Lung (tissue), 12 donors: ENCODE measurements around the gene SESN1. TPM values are rescaled to one million over a fixed set of nuclear protein-coding genes. Genes with fewer than 3 reads are reported as not detected.

Experiments
- ATAC-seq: fragments of 200-7000 bp; cut with Tn5 transposase; one replicate; pipeline ENCODE4 v1.9.1; 2020; ENCODE audit warnings: moderate number of reproducible peaks; ENCODE audit not compliant: insufficient read depth, low FRiP score
- DNase-seq, 3 donors: peaks; one replicate each; pipeline ENCODE4 v3.0.0-alpha.2; 2013 to 2017
- H3K27ac ChIP-seq, 2 donors: one replicate each; pipeline ENCODE4 v1.5.1; 2013; ENCODE audit warnings: mild to moderate bottlenecking in 2 of 2, moderate library complexity in 2 of 2, control low read depth in 1 of 2, inconsistent platforms in 1 of 2, low read depth in 1 of 2, low read length in 1 of 2
- H3K27me3 ChIP-seq, 3 donors: one replicate each; pipeline ENCODE4 v1.5.1; 2013; ENCODE audit warnings: low read length in 2 of 3; ENCODE audit not compliant: control insufficient read depth in 3 of 3, insufficient read depth in 3 of 3
- H3K36me3 ChIP-seq, 4 donors: one replicate each; pipeline ENCODE4 v1.5.1; 2013; ENCODE audit warnings: low read length in 4 of 4, mild to moderate bottlenecking in 1 of 4, moderate library complexity in 1 of 4; ENCODE audit not compliant: control insufficient read depth in 4 of 4, insufficient read depth in 4 of 4
- H3K4me1 ChIP-seq, 5 donors: one replicate each; pipeline ENCODE4 v1.5.1; 2013; ENCODE audit warnings: low read length in 5 of 5, mild to moderate bottlenecking in 2 of 5, moderate library complexity in 1 of 5; ENCODE audit not compliant: control insufficient read depth in 5 of 5, insufficient read depth in 5 of 5
- H3K4me3 ChIP-seq: one replicate; pipeline ENCODE4 v1.5.1; 2013; ENCODE audit warnings: mild to moderate bottlenecking, control low read depth, moderate library complexity
- H3K9ac ChIP-seq, 2 donors: one replicate each; pipeline ENCODE4 v1.5.1; 2013; ENCODE audit warnings: low read length in 2 of 2, control low read depth in 1 of 2; ENCODE audit not compliant: insufficient read depth in 1 of 2
- H3K9me3 ChIP-seq, 4 donors: one replicate each; pipeline ENCODE4 v1.5.1; 2013; ENCODE audit warnings: low read length in 3 of 4, mild to moderate bottlenecking in 1 of 4, moderate library complexity in 1 of 4; ENCODE audit not compliant: control insufficient read depth in 4 of 4, insufficient read depth in 3 of 4
- WGBS, 2 donors: extraction: QIAGEN DNeasy Blood & Tissue Kit; methylation state at CpG; one replicate each; pipeline ENCODE4 v1.1.7; 2013; 5-methylcytosine and 5-hydroxymethylcytosine counted together
- polyA plus RNA-seq, 2 donors: library from polyadenylated mRNA; stranded (reverse); fragments of 200-250 nt; gene quantifications; one replicate each; pipeline ENCODE4 v1.2.1, GENCODE V29; 2013
- total RNA-seq, 2 donors: library from RNA; depleted of rRNA in 1 of 2; stranded (reverse); fragments of >200 nt in 1 of 2; gene quantifications; one replicate each; pipeline ENCODE4 v1.2.1, GENCODE V29; 2014 to 2021
- TF ChIP-seq, protein P1 (sequence below): IDR thresholded peaks from 2 replicates; pipeline ENCODE4 v1.5.1; 2012; ENCODE audit warnings: mild to moderate bottlenecking; ENCODE audit errors: control extremely low read depth, extremely low read depth
- donor health status: control.
- donor health status: control.
- donor health status: Bipolar disorder and iron deficiency.
- donor health status: healthy.
- donor health status: DM: yes; HTN: yes; CAD: no.

The SESN1 gene
- total and polyA plus RNA-seq, 4 donors = 12.9 to 69.8 (median 21.0) TPM

DNA sequence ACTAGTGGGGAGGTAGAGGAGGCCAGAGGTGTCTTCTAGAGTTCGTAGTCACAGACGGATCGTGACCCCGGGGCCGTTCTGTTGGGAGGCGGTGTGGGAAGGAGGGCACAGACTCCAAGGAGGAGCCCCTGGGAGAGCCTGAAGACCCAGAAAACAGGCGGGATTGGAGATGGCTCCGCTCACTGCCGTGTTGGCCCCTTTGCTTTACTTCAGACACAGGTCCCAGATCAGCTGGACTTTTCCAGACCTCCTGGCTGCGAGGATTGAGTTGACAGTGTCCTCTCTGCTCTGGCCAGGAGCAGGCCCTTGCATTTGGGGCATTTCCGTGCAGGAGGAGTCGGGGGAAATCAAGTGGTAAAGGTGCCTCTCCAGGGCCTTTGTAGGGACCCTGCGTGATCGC is 133.6 kb downstream of the SESN1 start:
- peaks cover 0 to 3% (median 0%) of the 10 kb centered on the region in 4 donors for H3K36me3 ChIP-seq
- DNase-seq (no peak), ATAC-seq (no peak)
- no peaks in the 10 kb centered on the region for H3K27me3 ChIP-seq
- no peak overlapping the region for H3K27ac ChIP-seq
- H3K9me3 ChIP-seq = no peaks in the 10 kb centered on the region
- H3K4me3 ChIP-seq = no peak overlapping the region
- no peak overlapping the region for H3K9ac ChIP-seq
- TF ChIP-seq, protein P1, sequence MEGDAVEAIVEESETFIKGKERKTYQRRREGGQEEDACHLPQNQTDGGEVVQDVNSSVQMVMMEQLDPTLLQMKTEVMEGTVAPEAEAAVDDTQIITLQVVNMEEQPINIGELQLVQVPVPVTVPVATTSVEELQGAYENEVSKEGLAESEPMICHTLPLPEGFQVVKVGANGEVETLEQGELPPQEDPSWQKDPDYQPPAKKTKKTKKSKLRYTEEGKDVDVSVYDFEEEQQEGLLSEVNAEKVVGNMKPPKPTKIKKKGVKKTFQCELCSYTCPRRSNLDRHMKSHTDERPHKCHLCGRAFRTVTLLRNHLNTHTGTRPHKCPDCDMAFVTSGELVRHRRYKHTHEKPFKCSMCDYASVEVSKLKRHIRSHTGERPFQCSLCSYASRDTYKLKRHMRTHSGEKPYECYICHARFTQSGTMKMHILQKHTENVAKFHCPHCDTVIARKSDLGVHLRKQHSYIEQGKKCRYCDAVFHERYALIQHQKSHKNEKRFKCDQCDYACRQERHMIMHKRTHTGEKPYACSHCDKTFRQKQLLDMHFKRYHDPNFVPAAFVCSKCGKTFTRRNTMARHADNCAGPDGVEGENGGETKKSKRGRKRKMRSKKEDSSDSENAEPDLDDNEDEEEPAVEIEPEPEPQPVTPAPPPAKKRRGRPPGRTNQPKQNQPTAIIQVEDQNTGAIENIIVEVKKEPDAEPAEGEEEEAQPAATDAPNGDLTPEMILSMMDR = no peak
- WGBS, 2 donors = 98 to 99% methylated on average over 14 of the region's 14 CpGs
- H3K4me1 ChIP-seq = peaks cover 0 to 3% (median 0%) of the 10 kb centered on the region in 5 donors

DNA sequence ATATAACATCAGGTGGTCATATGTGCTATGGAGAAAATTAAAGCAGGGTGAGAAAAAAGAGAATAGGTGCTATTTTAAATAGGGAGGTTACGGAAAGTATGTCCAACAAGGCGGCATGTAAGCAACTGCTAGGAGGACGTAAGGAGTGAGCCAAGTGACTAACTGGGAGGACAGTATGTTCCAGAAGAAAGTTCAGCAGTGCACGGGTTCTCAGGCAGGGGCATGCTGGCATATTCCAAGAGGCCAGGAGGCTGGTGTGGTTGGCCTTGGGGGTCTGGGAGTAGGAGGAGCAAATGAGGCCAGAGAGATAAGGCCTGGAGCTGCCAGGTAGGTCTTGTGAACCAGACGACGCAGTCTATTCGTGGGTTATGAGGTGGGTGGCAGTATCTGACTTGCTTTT is 134.0 kb downstream of the SESN1 start:
- 96% methylated on average over 7 of the region's 7 CpGs for WGBS, 2 donors
- Histone ChIP-seq H3K4me3 (no peak overlapping the region), H3K27me3 (no peaks in the 10 kb centered on the region), H3K9ac (no peak overlapping the region), H3K27ac (no peak overlapping the region), H3K4me1 (peaks cover 0 to 3% (median 0%) of the 10 kb centered on the region in 5 donors), H3K9me3 (no peaks in the 10 kb centered on the region), H3K36me3 (peaks cover 0 to 3% (median 0%) of the 10 kb centered on the region in 4 donors)
- DNase-seq = no peak
- TF ChIP-seq, protein P1 = no peak
- ATAC-seq = no peak

DNA sequence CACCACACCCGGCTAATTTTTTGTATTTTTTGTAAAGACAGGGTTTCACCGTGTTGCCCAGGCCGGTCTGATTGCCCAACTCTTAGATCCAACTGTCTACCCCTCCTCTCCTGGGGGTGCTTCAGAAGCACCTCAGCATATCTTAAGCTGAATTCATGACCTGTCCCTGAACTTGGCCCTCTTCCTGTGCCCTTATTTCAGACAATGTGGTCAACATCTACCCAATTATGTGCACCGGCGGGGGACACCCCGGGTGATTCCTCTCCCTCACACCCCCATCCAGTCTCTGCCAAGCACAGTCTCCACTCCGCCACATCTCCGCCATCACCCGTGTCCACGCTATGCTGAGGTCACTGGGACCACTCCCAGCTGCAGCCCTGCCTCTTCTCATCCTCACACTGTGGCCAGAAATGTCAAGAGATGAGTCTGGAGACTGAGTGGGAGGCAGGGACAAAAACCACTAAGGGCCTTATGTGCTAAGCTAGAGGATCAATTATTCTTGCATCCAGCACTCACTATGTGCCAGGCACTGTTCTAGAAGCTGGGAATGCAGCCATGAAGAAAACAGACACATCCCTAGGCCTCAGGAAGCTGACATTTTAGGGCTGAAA is 134.6 kb downstream of the SESN1 start:
- ATAC-seq = no peak
- TF ChIP-seq, protein P1 = no peak
- DNase-seq = no peak
- no peaks in the 10 kb centered on the region for H3K9me3 ChIP-seq
- 69 to 75% methylated on average over 10 of the region's 10 CpGs for WGBS, 2 donors
- H3K4me3 ChIP-seq = no peak overlapping the region
- H3K36me3 ChIP-seq = no peaks in the 10 kb centered on the region
- peaks cover 0 to 3% (median 0%) of the 10 kb centered on the region in 5 donors for H3K4me1 ChIP-seq
- no peaks in the 10 kb centered on the region for H3K27me3 ChIP-seq
- H3K27ac ChIP-seq = no peak overlapping the region
- H3K9ac ChIP-seq = no peak overlapping the region
